HG02973 (cell line): Measurements from ENCODE around the gene TSHZ3.

ENCODE experiments used
- ATAC-seq: cut with Tn5 transposase; IDR thresholded peaks from one replicate; pipeline ENCODE4 v1.9.1; 2021; ENCODE audit warnings: moderate library complexity; ENCODE audit not compliant: unreplicated experiment

The TSHZ3 gene

GRCh38 chr19:31339411-31339810, 9.8 kb downstream of the TSHZ3 start:
- no peak for ATAC-seq

- no peak for ATAC-seq
These were observed 11.0 kb downstream of the TSHZ3 start for GRCh38 chr19:31338069-31338776.

GRCh38 chr19:31337008-31337914, 12.0 kb downstream of the TSHZ3 start:
- ATAC-seq, result no peak

- no peak for ATAC-seq
These were observed 13.5 kb downstream of the TSHZ3 start for GRCh38 chr19:31335716-31336115.

GRCh38 chr19:31334849-31335624, 14.2 kb downstream of the TSHZ3 start:
- no peak for ATAC-seq

GRCh38 chr19:31334101-31334848, 15.0 kb downstream of the TSHZ3 start:
- ATAC-seq, result no peak

- ATAC-seq, result no peak
These were observed 17.1 kb downstream of the TSHZ3 start for GRCh38 chr19:31332096-31332495.

- ATAC-seq, result no peak
These were observed 17.7 kb downstream of the TSHZ3 start for GRCh38 chr19:31331536-31331935.

- no peak for ATAC-seq
These were observed 18.5 kb downstream of the TSHZ3 start for GRCh38 chr19:31330761-31331160.

GRCh38 chr19:31330237-31330636, 19.0 kb downstream of the TSHZ3 start:
- ATAC-seq, result no peak

- no peak for ATAC-seq
These were observed 19.4 kb downstream of the TSHZ3 start for GRCh38 chr19:31329819-31330218.

GRCh38 chr19:31328238-31328637, 21.0 kb downstream of the TSHZ3 start:
- no peak for ATAC-seq

- ATAC-seq, result no peak
These were observed 22.8 kb downstream of the TSHZ3 start for GRCh38 chr19:31326329-31327028.

GRCh38 chr19:31325342-31325741, 23.9 kb downstream of the TSHZ3 start:
- ATAC-seq, result no peak

- no peak for ATAC-seq
These were observed 29.8 kb downstream of the TSHZ3 start for GRCh38 chr19:31319465-31319864.

GRCh38 chr19:31318790-31319425, 30.3 kb downstream of the TSHZ3 start:
- no peak for ATAC-seq

GRCh38 chr19:31317570-31317969, 31.7 kb downstream of the TSHZ3 start:
- no peak for ATAC-seq

GRCh38 chr19:31317093-31317492, 32.1 kb downstream of the TSHZ3 start:
- ATAC-seq, result no peak

- no peak for ATAC-seq
These were observed 32.9 kb downstream of the TSHZ3 start for GRCh38 chr19:31316201-31316951.
